Thyroid gland (tissue), 4 donors: ENCODE results near the gene SAP30BP. TPM values are rescaled to one million over a fixed set of nuclear protein-coding genes. Genes with fewer than 3 reads are reported as not detected.

Experiments
- DNase-seq, 2 donors: peaks; one replicate each; pipeline ENCODE4 v3.0.0-alpha.2; 2019
- H3K27ac ChIP-seq, 3 donors: fragments of 200-600 bp; sonication (generic); 1 replicate in 2 of 3; 2 replicates in 1 of 3; pipeline ENCODE4 v1.5.1; 2016 to 2019; ENCODE audit warnings: mild to moderate bottlenecking in 1 of 3, moderate library complexity in 1 of 3
- H3K27me3 ChIP-seq: fragments of 200-600 bp; sonication (generic); one replicate; pipeline ENCODE4 v1.5.1; 2019
- H3K36me3 ChIP-seq, 2 donors: fragments of 200-600 bp; sonication (generic); one replicate each; pipeline ENCODE4 v1.5.1; 2016 to 2019
- H3K4me1 ChIP-seq, 2 donors: fragments of 200-600 bp; sonication (generic); one replicate each; pipeline ENCODE4 v1.5.1; 2017 to 2019
- H3K4me3 ChIP-seq, 3 donors: fragments of 200-600 bp; sonication (generic); replicated peaks in 1 of 3; 1 replicate in 2 of 3; 2 replicates in 1 of 3; pipeline ENCODE4 v1.5.1; 2016; ENCODE audit warnings: mild to moderate bottlenecking in 1 of 3
- H3K9me3 ChIP-seq: fragments of 200-600 bp; sonication (generic); one replicate; pipeline ENCODE4 v1.5.1; 2017
- POLR2A ChIP-seq, 2 donors: fragments of 450-650 bp; IDR thresholded peaks; one replicate each; pipeline ENCODE4 v1.6.1; 2017; ENCODE audit warnings: antibody characterized with exemption in 2 of 2, mild to moderate bottlenecking in 2 of 2, moderate library complexity in 1 of 2
- WGBS, 2 donors: methylation state at CpG; one replicate each; pipeline ENCODE4 v1.1.5; 2017; 5-methylcytosine and 5-hydroxymethylcytosine counted together
- intact Hi-C: fragments of 100-400 bp; cut with DNase I; formaldehyde crosslinking; loops from one replicate; pipeline ENCODE4 v1.15.1; 2023
- total RNA-seq, 4 donors: library from RNA; depleted of rRNA; stranded (reverse); fragments of >200 nt; gene quantifications; one replicate each; pipeline ENCODE4 v1.2.3, GENCODE V29; 2016
- TF ChIP-seq, protein P1 (sequence below), 6 experiments: fragments of 200-600 bp in 3 of 6; fragments of 450-650 bp in 3 of 6; sonication (generic) in 3 of 6; IDR thresholded peaks; one replicate each; pipeline ENCODE4 v1.5.1; 2016 to 2019; ENCODE audit warnings: antibody characterized with exemption in 6 of 6, mild to moderate bottlenecking in 2 of 6, inconsistent platforms in 1 of 6, moderate library complexity in 1 of 6

SAP30BP gene
- total RNA-seq, 4 donors from 2014 or later, result 52.5 to 83.6 (median 72.7) TPM

GRCh38 chr17:75642784-75643642 is 24.1 kb upstream of the SAP30BP start:
- WGBS, 2 donors, result 72% methylated on average over 9 to 14 of the region's 17 CpGs
- intact Hi-C loops, result no loop called here
- Histone ChIP-seq H3K4me1 (peaks cover 66 to 80% of the 10 kb centered on the region in 2 donors), H3K36me3 (no peaks in the 10 kb centered on the region), H3K4me3 (no peak overlapping the region), H3K9me3 (no peaks in the 10 kb centered on the region), H3K27me3 (no peaks in the 10 kb centered on the region), H3K27ac (peak overlapping the region; percentile 96 to 98 (median 97))
- peak; percentile 71 to 83 for DNase-seq
- TF ChIP-seq POLR2A (IDR thresholded peaks at IDR 0.05), result peak in 1 of 2 donors; percentile 44
- TF ChIP-seq, protein P1, sequence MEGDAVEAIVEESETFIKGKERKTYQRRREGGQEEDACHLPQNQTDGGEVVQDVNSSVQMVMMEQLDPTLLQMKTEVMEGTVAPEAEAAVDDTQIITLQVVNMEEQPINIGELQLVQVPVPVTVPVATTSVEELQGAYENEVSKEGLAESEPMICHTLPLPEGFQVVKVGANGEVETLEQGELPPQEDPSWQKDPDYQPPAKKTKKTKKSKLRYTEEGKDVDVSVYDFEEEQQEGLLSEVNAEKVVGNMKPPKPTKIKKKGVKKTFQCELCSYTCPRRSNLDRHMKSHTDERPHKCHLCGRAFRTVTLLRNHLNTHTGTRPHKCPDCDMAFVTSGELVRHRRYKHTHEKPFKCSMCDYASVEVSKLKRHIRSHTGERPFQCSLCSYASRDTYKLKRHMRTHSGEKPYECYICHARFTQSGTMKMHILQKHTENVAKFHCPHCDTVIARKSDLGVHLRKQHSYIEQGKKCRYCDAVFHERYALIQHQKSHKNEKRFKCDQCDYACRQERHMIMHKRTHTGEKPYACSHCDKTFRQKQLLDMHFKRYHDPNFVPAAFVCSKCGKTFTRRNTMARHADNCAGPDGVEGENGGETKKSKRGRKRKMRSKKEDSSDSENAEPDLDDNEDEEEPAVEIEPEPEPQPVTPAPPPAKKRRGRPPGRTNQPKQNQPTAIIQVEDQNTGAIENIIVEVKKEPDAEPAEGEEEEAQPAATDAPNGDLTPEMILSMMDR (IDR thresholded peaks at IDR 0.05), result no peak

- H3K4me3 ChIP-seq, result no peak overlapping the region
- no peaks in the 10 kb centered on the region for H3K36me3 ChIP-seq
- 85 to 92% methylated on average over 7 of the region's 7 CpGs for WGBS, 2 donors
- H3K27me3 ChIP-seq, result no peaks in the 10 kb centered on the region
- peak overlapping the region; percentile 96 to 98 (median 97) for H3K27ac ChIP-seq
- DNase-seq, result no peak
- TF ChIP-seq, protein P1 (IDR thresholded peaks at IDR 0.05), result no peak
- no peak for TF ChIP-seq POLR2A (IDR thresholded peaks at IDR 0.05)
- intact Hi-C loops, result no loop called here
- H3K9me3 ChIP-seq, result no peaks in the 10 kb centered on the region
- peaks cover 62 to 74% of the 10 kb centered on the region in 2 donors for H3K4me1 ChIP-seq
Measured at GRCh38 chr17:75643643-75644017, 23.5 kb upstream of the SAP30BP start.

GRCh38 chr17:75645501-75645888 is 21.6 kb upstream of the SAP30BP start:
- H3K4me1 ChIP-seq, result peaks cover 44 to 57% of the 10 kb centered on the region in 2 donors
- peak in 1 of 2 donors; percentile 27 for TF ChIP-seq POLR2A (IDR thresholded peaks at IDR 0.05)
- TF ChIP-seq, protein P1 (IDR thresholded peaks at IDR 0.05), result no peak
- intact Hi-C loops, result no loop called here
- peak; percentile 78 to 84 for DNase-seq
- H3K27me3 ChIP-seq, result no peaks in the 10 kb centered on the region
- H3K27ac ChIP-seq, result peak overlapping the region; percentile 96 to 98 (median 97)
- 39 to 56% methylated on average over 7 of the region's 7 CpGs for WGBS, 2 donors
- no peaks in the 10 kb centered on the region for H3K9me3 ChIP-seq
- H3K36me3 ChIP-seq, result peaks cover 5 to 8% of the 10 kb centered on the region in 2 donors
- no peak overlapping the region for H3K4me3 ChIP-seq

- Histone ChIP-seq H3K27me3 (no peaks in the 10 kb centered on the region), H3K4me3 (no peak overlapping the region), H3K4me1 (peaks cover 39 to 51% of the 10 kb centered on the region in 2 donors), H3K9me3 (no peaks in the 10 kb centered on the region), H3K36me3 (peaks cover 10 to 14% of the 10 kb centered on the region in 2 donors), H3K27ac (peak overlapping the region; percentile 96 to 98 (median 97))
- intact Hi-C loops, result no loop called here
- no peak for TF ChIP-seq POLR2A (IDR thresholded peaks at IDR 0.05)
- TF ChIP-seq, protein P1 (IDR thresholded peaks at IDR 0.05), result no peak
- DNase-seq, result peak in 1 of 2 donors; percentile 25
- WGBS, 2 donors, result 82 to 88% methylated on average over 10 to 15 of the region's 17 CpGs
Measured at GRCh38 chr17:75645889-75646637, 21.1 kb upstream of the SAP30BP start.
